DMS 273 treated with DMSO at 0.1 percent for 48 hours (cell line): Measurements from ENCODE around the gene PARN.

Experiments used
- DNase-seq: peaks from one replicate; lab custom pipeline; 2025; lab: John Stamatoyannopoulos, UW

PARN gene

GRCh38 chr16:14529010-14529669 is 100.9 kb downstream of the PARN start:
- DNase-seq = peak; percentile 76

- DNase-seq = no peak
Observed at GRCh38 chr16:14528306-14528705, 101.8 kb downstream of the PARN start.

GRCh38 chr16:14527411-14528044 is 102.5 kb downstream of the PARN start:
- no peak for DNase-seq

- DNase-seq = no peak
Observed at GRCh38 chr16:14525596-14525995, 104.5 kb downstream of the PARN start.

GRCh38 chr16:14524979-14525378 is 105.1 kb downstream of the PARN start:
- no peak for DNase-seq

GRCh38 chr16:14523632-14524031 is 106.4 kb downstream of the PARN start:
- no peak for DNase-seq

GRCh38 chr16:14522671-14523070 is 107.4 kb downstream of the PARN start:
- DNase-seq = no peak

GRCh38 chr16:14520753-14521152 is 109.3 kb downstream of the PARN start:
- no peak for DNase-seq

- no peak for DNase-seq
Observed at GRCh38 chr16:14514967-14515366, 115.1 kb downstream of the PARN start.

GRCh38 chr16:14513389-14514107 is 116.5 kb downstream of the PARN start:
- no peak for DNase-seq

- DNase-seq = no peak
Observed at GRCh38 chr16:14511800-14512135, 118.3 kb downstream of the PARN start.

GRCh38 chr16:14510939-14511799 is 118.9 kb downstream of the PARN start:
- no peak for DNase-seq

GRCh38 chr16:14510581-14510938 is 119.5 kb downstream of the PARN start:
- no peak for DNase-seq

- DNase-seq = no peak
Observed at GRCh38 chr16:14509675-14510132, 120.4 kb downstream of the PARN start.

- DNase-seq = no peak
Observed at GRCh38 chr16:14509055-14509454, 121.0 kb downstream of the PARN start.

- no peak for DNase-seq
Observed at GRCh38 chr16:14505846-14506245, 124.2 kb downstream of the PARN start.

- no peak for DNase-seq
Observed at GRCh38 chr16:14502932-14503741, 126.9 kb downstream of the PARN start.

GRCh38 chr16:14502256-14502875 is 127.7 kb downstream of the PARN start:
- no peak for DNase-seq

- peak; percentile 94 for DNase-seq
Observed at GRCh38 chr16:14501331-14502255, 128.5 kb downstream of the PARN start.

GRCh38 chr16:14500791-14501190 is 129.3 kb downstream of the PARN start:
- peak; percentile 32 for DNase-seq
